SK-N-MC (cell line): ENCODE measurements around the gene LOC101059915.

Experiments
- EZH2 ChIP-seq: fragments of 200-600 bp; sonication (generic); IDR thresholded peaks from one replicate; pipeline ENCODE4 v1.6.1; 2017; ENCODE audit warnings: antibody characterized with exemption
- FOXP2 ChIP-seq: optimal IDR thresholded peaks from 2 replicates; pipeline ENCODE3; 2011; ENCODE audit warnings: mild to moderate bottlenecking, moderate library complexity; ENCODE audit not compliant: insufficient read depth; ENCODE audit errors: extremely low read length, control extremely low read depth

GRCh38 chrX:71661919-71662318 is 5.4 kb upstream of the LOC101059915 start:
- TF ChIP-seq FOXP2 (no peak), EZH2 (no peak)
